Prostate gland (tissue), 2 donors: ENCODE data around the gene FAAP100.

Experiments
- CTCF ChIP-seq, 4 experiments: fragments of 200-600 bp in 2 of 4; fragments of 450-650 bp in 2 of 4; sonication (generic) in 2 of 4; IDR thresholded peaks; 1 replicate in 3 of 4; 2 replicates in 1 of 4; pipeline ENCODE4 v1.5.1; 2016 to 2019; ENCODE audit warnings: antibody characterized with exemption in 4 of 4, mild to moderate bottlenecking in 2 of 4, moderate library complexity in 2 of 4
- POLR2A ChIP-seq: fragments of 450-650 bp; IDR thresholded peaks from one replicate; pipeline ENCODE4 v1.6.1; 2016; ENCODE audit warnings: antibody characterized with exemption, mild to moderate bottlenecking
- POLR2AphosphoS5 ChIP-seq: sonication (generic); formaldehyde crosslinking; IDR thresholded peaks from one replicate; pipeline ENCODE4 v1.6.1; 2017; ENCODE audit warnings: antibody characterized with exemption

- TF ChIP-seq CTCF (IDR thresholded peaks at IDR 0.05): no peak
- peak; percentile 93 for TF ChIP-seq POLR2AphosphoS5
- TF ChIP-seq POLR2A: no peak
Measured at GRCh38 chr17:81566461-81567126, 14.4 kb upstream of the FAAP100 start.
